Mesodermal cell (in vitro differentiated cells): ENCODE data around the gene UROC1.

Experiments used
- H3K27ac ChIP-seq: 2 replicates; pipeline ENCODE4 v1.7.0; 2013; ENCODE audit warnings: mild to moderate bottlenecking, low read depth, low read length, moderate library complexity; ENCODE audit not compliant: severe bottlenecking
- H3K36me3 ChIP-seq: 2 replicates; pipeline ENCODE4 v1.7.1; 2013; ENCODE audit warnings: mild to moderate bottlenecking, low read length, moderate library complexity; ENCODE audit not compliant: control insufficient read depth, insufficient read depth
- H3K4me1 ChIP-seq: one replicate; pipeline ENCODE4 v1.7.1; 2013; ENCODE audit warnings: mild to moderate bottlenecking, low read length; ENCODE audit not compliant: insufficient read depth, control insufficient read depth, poor library complexity, severe bottlenecking
- H3K4me3 ChIP-seq: 2 replicates; pipeline ENCODE4 v1.7.0; 2013; ENCODE audit warnings: low read length, control low read depth, mild to moderate bottlenecking; ENCODE audit not compliant: insufficient read depth, poor library complexity, severe bottlenecking; ENCODE audit errors: extremely low read depth
- H3K9me3 ChIP-seq: 2 replicates; pipeline ENCODE4 v1.7.1; 2013; ENCODE audit warnings: mild to moderate bottlenecking, low read length, moderate library complexity; ENCODE audit not compliant: control insufficient read depth
- WGBS, 2 experiments: methylation state at CpG; one replicate each; pipeline ENCODE4 v1.1.5; 2013; ENCODE audit warnings: missing lambda C conversion rate in 2 of 2; ENCODE audit not compliant: insufficient coverage in 2 of 2; 5-methylcytosine and 5-hydroxymethylcytosine counted together

The UROC1 gene

GRCh38 chr3:126522363-126522788 is 4.8 kb upstream of the UROC1 start:
- no peaks in the 10 kb centered on the region for H3K9me3 ChIP-seq
- H3K36me3 ChIP-seq = no peaks in the 10 kb centered on the region
- no peak overlapping the region for H3K4me3 ChIP-seq
- no peaks in the 10 kb centered on the region for H3K4me1 ChIP-seq
- no peak overlapping the region for H3K27ac ChIP-seq
- WGBS, 2 experiments = 2 to 6% methylated on average over 5 to 6 of the region's 6 CpGs

DNA sequence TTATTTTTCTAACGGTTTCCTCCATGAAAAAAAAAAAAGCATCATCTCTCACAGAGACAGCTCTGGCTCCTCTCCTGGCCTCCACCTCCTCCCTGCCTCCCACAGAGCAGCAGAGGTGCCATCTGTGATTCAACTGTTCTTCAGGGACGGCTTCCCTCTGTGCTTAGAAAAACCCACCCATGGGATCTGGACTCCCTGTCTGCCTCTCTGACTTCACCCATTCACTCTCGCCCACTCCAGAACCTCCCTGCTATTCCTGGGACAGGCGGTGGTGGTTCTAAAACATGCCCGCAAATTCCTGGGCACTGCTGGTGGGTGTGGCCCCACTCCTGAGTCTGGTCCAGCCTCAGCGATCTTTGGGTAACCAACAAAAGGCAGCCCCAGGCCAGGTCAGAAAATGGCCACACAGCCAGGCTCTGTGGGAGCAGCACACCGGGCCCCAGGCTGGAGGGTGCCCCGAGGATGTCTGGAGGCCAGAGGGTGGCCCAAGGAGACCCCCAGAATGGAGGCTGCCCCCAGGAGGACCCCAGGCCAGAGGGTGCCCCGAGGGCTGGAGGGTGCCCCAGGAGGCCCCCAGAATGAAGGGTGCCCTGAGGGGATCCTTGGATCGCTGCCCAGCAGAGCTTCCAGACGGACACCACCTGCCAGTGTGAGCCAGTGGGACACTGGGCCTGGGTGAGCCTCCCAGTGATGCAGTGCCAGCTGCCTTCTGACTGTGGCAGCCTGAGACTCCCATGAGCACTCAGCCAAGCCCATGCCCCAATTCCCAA is 3.7 kb upstream of the UROC1 start:
- Histone ChIP-seq H3K4me1 (no peaks in the 10 kb centered on the region), H3K9me3 (no peaks in the 10 kb centered on the region), H3K36me3 (no peaks in the 10 kb centered on the region), H3K27ac (no peak overlapping the region), H3K4me3 (no peak overlapping the region)
- WGBS, 2 experiments = 82 to 89% methylated on average over 11 of the region's 11 CpGs

GRCh38 chr3:126519506-126520455 is 2.2 kb upstream of the UROC1 start:
- 94% methylated on average over 7 of the region's 10 CpGs for WGBS, 2 experiments
- Histone ChIP-seq H3K9me3 (no peaks in the 10 kb centered on the region), H3K27ac (no peak overlapping the region), H3K36me3 (no peaks in the 10 kb centered on the region), H3K4me1 (no peaks in the 10 kb centered on the region), H3K4me3 (no peak overlapping the region)

DNA sequence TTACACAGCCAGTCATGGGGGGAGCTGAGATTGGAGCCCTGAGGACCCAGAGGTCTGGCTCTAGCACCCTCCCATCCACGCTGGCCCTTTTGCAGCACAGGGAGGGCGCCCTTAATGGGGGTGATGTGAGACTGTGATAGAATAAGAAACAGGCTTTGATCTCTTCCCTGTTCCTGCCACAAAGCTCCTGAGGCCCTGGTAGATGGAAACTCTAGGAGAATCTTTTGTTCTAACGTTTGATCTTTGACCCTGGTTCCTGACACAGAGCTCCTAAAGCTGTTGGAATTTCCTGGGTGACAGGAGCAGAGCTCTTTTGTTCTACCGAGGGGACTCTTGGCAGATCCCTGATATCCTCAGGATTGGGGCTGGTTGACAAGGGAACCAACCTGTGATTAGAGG is 1.2 kb upstream of the UROC1 start:
- WGBS, 2 experiments = 26 to 35% methylated on average over 2 of the region's 4 CpGs
- Histone ChIP-seq H3K27ac (no peak overlapping the region), H3K36me3 (no peaks in the 10 kb centered on the region), H3K4me3 (no peak overlapping the region), H3K9me3 (no peaks in the 10 kb centered on the region), H3K4me1 (no peaks in the 10 kb centered on the region)

DNA sequence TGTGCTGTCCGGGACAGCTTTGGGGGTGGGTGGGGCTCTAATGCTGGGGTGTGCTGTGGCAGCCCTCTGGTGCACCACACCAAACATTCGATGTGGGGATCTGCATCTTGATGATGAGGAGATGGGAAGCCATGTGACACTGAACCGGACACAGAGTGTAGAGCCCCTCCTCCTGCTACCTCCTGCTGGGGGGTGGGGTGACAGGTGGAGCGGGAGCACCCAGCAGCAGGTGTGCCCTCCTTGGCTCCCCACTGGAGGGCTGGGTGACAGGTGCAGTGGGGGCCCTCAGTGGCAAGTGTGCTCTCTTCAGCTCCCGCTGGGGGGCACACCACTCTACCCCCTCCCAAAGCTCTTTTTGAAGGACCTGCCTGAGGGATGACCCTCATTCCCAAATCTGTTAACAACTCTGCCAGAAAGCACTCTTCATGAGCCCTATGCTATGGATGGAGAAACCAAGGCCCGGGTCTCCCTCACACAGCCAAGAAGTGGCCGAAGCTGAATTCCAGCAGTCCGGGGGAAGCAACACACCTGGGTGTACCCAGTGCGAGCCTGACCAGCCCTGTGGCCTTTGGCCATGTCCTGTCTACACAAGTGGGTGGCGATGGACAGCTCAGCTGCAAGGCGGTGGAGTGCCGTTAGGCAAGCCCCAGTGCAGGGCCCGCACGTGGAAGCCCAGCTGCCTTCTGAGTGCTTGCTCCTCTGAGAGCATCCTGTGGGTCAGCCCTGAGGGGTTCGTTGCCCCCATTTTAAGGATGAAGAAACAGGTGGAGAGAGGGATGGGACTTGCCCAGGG is 609 bp upstream of the UROC1 start:
- Histone ChIP-seq H3K27ac (no peak overlapping the region), H3K4me1 (no peaks in the 10 kb centered on the region), H3K9me3 (no peaks in the 10 kb centered on the region), H3K36me3 (no peaks in the 10 kb centered on the region), H3K4me3 (no peak overlapping the region)
- 86 to 91% methylated on average over 13 to 14 of the region's 15 CpGs for WGBS, 2 experiments

DNA sequence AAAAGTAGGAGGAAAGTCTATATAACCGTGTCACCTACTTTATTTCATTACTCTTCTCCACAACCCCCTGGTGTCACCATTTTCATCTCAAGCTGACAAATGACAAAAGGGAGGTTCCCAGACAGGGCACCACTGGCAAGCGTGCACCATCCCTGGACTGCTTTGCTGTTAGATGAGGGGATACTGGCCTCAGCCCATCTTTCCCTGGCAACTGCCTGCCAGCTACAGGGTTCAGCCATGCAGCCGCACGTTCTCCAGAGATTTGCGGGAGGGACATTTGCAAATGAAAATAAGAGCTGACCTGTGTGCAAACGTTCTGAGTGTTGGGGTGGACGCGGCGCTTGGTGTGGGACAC is 660 bp downstream of the UROC1 start:
- H3K4me1 ChIP-seq = no peaks in the 10 kb centered on the region
- H3K9me3 ChIP-seq = no peaks in the 10 kb centered on the region
- H3K27ac ChIP-seq = no peak overlapping the region
- 83 to 92% methylated on average over 8 of the region's 9 CpGs for WGBS, 2 experiments
- H3K36me3 ChIP-seq = no peaks in the 10 kb centered on the region
- H3K4me3 ChIP-seq = no peak overlapping the region

GRCh38 chr3:126516152-126516935 is 1.2 kb downstream of the UROC1 start:
- H3K36me3 ChIP-seq = no peaks in the 10 kb centered on the region
- no peak overlapping the region for H3K4me3 ChIP-seq
- no peaks in the 10 kb centered on the region for H3K4me1 ChIP-seq
- WGBS, 2 experiments = 100% methylated on average over 1 of the region's 6 CpGs; no CpG with 5 or more reads in 1 of the 2 experiments
- H3K27ac ChIP-seq = no peak overlapping the region
- H3K9me3 ChIP-seq = no peaks in the 10 kb centered on the region

DNA sequence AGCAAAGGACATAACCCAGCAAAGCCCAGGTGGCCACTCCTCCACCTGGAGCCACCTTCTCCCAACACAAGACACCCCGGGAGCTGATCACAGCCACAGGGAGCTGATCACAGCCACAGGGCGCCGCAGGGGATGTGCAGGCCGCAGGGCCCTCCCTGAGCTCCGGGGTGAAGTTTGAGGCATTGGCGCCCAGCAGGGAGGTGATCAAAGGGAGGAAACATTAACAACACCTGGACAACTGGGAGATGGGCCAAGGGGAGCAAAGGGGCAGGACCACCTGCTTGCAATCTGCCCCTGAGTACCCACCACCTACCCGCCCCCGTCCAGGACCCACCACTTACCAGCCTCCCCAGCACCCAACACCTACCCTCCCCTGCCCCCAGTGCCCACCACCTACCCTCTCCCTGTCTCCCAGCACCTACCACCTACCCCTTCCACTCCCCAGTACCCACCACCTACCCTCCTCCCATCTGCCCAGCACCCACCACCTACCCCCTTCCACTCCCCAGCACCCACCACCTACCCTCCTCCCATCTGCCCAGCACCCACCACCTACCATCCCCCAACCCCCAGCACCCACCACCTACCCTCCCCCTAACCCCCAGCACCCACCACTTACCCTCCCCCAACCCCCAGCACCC is 2.4 kb downstream of the UROC1 start:
- peaks cover 3% of the 10 kb centered on the region for H3K4me1 ChIP-seq
- H3K4me3 ChIP-seq = no peak overlapping the region
- H3K9me3 ChIP-seq = no peaks in the 10 kb centered on the region
- 90 to 96% methylated on average over 4 to 5 of the region's 8 CpGs for WGBS, 2 experiments
- no peak overlapping the region for H3K27ac ChIP-seq
- H3K36me3 ChIP-seq = no peaks in the 10 kb centered on the region

- Histone ChIP-seq H3K9me3 (no peaks in the 10 kb centered on the region), H3K4me3 (no peak overlapping the region), H3K4me1 (peaks cover 3% of the 10 kb centered on the region), H3K36me3 (no peaks in the 10 kb centered on the region), H3K27ac (no peak overlapping the region)
- 79 to 90% methylated on average over 10 to 11 of the region's 11 CpGs for WGBS, 2 experiments
Observed at GRCh38 chr3:126514161-126514560, 3.4 kb downstream of the UROC1 start.
